ENCODE measurements around the gene ACKR2.

ACKR2 gene

DNA sequence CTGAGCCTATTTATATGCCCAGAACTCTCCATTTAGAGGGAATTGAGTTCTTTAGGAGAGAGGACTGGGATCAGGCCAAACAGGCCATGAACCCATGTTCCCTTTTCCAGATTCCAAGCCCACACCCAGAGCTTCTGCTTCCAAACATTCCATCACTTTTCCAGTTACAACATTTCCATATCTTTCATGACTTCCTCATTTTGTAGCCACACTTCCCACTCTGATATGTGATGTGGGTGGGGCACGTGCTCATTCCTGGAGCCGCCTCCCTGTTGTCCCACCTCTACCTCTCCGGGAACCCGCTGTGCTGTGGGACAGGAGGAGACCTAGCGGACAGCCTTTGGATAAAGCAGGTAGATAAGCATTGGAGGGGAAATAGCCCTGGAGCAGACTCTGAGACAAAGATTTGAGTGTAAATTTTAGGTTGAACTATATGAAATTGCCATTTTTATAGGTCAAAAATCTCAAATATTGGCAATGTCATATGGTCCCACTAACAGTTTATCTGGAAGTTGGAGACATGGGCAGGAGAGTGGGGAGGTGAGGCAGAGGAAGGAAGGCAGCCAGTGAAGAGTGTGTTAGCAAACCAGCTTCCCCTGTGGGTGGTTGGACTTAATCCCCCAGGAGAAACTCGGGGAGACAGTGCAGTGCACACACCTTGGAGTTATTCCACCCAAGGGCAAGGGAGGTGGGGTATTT is 34.6 kb downstream of the ACKR2 start:
- no peak for DNase-seq (ENCODE audit: insufficient read length, low spot score)
- FAIRE-seq, result no peak
- TF ChIP-seq, protein P1, sequence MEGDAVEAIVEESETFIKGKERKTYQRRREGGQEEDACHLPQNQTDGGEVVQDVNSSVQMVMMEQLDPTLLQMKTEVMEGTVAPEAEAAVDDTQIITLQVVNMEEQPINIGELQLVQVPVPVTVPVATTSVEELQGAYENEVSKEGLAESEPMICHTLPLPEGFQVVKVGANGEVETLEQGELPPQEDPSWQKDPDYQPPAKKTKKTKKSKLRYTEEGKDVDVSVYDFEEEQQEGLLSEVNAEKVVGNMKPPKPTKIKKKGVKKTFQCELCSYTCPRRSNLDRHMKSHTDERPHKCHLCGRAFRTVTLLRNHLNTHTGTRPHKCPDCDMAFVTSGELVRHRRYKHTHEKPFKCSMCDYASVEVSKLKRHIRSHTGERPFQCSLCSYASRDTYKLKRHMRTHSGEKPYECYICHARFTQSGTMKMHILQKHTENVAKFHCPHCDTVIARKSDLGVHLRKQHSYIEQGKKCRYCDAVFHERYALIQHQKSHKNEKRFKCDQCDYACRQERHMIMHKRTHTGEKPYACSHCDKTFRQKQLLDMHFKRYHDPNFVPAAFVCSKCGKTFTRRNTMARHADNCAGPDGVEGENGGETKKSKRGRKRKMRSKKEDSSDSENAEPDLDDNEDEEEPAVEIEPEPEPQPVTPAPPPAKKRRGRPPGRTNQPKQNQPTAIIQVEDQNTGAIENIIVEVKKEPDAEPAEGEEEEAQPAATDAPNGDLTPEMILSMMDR (IDR thresholded peaks at IDR 0.05; ENCODE audit: insufficient read depth, missing control alignments), result no peak

DNA sequence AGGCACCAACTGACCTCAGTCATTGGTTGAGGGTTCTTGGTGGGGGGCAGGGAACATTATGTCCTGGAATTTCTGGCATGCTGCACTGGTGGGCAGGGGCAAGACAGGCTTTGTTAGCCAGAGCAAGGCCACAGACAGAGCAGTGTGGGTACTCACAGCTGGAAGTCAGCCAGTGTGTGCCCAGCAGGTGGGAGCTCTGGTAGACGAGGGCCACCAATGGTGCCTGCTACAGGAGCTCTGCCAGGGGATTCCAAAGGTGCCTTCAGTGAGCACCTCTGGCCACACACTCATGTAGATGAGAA is 35.1 kb downstream of the ACKR2 start:
- FAIRE-seq, result no peak
- DNase-seq (ENCODE audit: insufficient read length, low spot score), result no peak
- TF ChIP-seq, protein P1 (IDR thresholded peaks at IDR 0.05; ENCODE audit: insufficient read depth, missing control alignments), result no peak

DNA sequence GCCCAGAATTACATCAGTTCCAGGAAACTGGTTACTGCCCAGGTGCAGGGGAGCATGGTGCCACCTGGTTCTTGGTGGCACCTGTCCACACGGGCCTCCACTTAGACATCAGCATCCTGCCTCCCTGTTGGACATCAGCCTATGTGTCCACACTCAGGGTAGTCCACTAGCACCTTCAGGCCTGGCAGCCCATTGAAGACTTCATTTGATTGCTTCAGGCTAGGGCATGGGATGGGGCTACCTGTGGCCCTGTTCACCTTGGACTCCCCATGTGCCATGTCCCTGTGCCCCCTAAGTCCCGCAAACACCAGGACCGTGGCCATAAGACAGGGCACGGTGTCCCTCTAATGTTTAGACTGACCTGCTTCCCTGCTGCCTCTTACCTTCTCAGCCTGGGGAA is 35.6 kb downstream of the ACKR2 start:
- FAIRE-seq (no peak), DNase-seq (ENCODE audit: insufficient read length, low spot score) (no peak)
- TF ChIP-seq, protein P1 (IDR thresholded peaks at IDR 0.05; ENCODE audit: insufficient read depth, missing control alignments), result no peak

DNA sequence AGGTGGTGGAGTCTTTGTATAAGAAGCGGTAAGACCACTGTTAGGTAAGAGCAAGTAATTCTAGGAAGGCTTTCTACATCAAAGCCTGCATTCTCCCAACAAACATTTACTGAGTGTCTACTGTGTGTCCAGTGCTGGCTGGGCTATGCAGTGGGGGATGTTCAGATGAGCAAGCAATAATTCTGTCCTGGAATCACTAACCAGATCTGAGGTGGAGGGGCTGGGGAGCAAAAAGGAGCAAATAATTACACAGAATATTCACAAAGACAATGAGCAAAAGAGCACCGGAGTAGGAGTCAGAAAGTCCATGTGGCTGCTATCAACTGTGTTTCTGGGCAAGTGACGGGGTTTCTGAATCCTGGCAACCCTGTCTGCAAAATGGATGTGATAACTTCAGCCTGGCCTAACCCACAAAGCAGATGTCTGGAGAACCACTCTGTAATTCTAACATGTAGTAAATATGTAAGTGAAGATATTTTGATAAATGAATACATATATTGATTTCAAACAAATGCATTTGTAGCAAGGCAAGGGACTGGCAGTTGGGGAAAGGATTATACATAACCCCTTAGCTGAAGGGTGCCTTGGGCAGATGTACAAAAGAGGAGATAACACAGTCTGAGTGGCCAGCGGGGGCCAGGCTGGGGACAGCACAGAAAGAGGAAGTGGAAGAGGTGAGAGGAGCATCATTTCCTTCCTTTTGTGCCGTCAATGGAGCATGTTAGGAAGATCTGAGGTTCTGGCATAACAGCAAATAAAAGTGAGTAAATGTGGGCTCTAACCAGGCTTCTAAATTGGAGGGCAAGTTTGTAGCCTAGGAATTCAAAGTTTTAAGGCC is 37.7 kb downstream of the ACKR2 start:
- DNase-seq (ENCODE audit: insufficient read length, low spot score) (no peak), FAIRE-seq (no peak)
- TF ChIP-seq, protein P1 (IDR thresholded peaks at IDR 0.05; ENCODE audit: insufficient read depth, missing control alignments), result no peak

DNA sequence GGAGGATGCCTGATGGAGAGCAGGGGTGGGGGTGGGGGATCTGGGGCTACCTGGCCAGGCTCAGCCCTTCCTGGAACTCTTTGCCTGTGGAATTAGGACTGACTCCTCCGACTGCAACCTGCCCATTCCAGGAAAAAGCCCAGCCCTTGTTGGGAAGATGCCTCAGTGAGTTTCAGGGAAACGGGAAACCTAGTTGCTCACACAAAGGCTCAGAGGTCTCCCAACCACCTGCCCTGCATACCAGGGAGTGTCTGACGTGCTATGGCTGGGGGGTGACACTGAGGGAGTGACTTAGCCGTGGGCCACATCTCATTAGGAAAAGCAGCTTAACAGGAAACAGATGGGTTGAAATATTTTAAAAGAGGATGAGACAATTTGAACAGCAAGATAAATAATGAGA is 38.5 kb downstream of the ACKR2 start:
- DNase-seq (ENCODE audit: insufficient read length, low spot score), result peak; percentile 56
- TF ChIP-seq, protein P1 (IDR thresholded peaks at IDR 0.05; ENCODE audit: insufficient read depth, missing control alignments), result no peak
- FAIRE-seq, result no peak

DNA sequence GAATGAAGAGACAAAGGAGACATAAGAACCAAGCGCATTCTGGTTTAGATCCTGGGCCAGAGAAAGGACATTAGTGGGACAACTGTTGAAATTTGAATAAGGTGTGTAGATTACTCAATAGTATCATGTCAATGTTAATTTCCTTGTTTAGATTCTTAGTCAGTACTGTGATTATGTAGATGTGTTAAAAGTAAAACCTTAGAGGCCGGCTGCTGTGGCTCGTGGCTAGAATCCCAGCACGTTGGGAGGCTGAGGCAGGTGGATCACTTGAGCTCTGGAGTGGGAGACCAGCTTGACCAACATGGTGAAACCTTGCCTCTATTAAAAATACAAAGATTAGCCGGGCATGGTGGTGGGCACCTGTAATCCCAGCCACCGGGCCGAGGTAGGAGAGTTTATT is 39.8 kb downstream of the ACKR2 start:
- no peak for DNase-seq (ENCODE audit: insufficient read length, low spot score)
- TF ChIP-seq, protein P1 (IDR thresholded peaks at IDR 0.05; ENCODE audit: insufficient read depth, missing control alignments), result no peak
- FAIRE-seq, result no peak

DNA sequence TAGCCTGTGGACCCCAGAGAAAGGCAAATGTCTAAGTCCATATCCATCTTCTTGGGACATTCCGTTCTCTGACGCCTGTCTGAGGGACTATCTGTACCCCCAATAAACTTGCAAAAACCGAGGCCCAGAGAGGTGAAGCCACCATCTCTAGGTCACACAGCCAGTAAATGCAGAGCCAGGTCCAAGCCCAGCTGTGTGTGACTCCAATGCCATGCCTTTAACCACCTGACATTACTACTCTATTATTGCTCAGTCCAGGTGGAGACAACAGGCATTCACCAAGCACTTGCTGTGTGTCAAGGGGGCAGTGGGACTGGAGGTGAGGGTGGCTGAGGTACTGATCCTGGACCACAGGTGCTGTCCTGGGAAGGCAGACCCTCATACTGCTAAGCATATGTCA is 41.0 kb downstream of the ACKR2 start:
- no peak for DNase-seq (ENCODE audit: insufficient read length, low spot score)
- no peak for FAIRE-seq
- TF ChIP-seq, protein P1 (IDR thresholded peaks at IDR 0.05; ENCODE audit: insufficient read depth, missing control alignments), result no peak

Data from D721Med (cell line).